OCI-LY1 (cell line): Measurements from ENCODE around the gene CEP104.

Experiments used
- EZH2 ChIP-seq: fragments of 200-600 bp; sonication (generic), shearing (Covaris generic); IDR thresholded peaks from 2 replicates; pipeline ENCODE4 v1.8.0; 2017; ENCODE audit warnings: borderline replicate concordance, mixed run types, mild to moderate bottlenecking, antibody characterized with exemption, low read length, moderate library complexity, mixed read lengths
- TF ChIP-seq, protein P1 (sequence below): fragments of 200-600 bp; sonication (generic), shearing (Covaris generic); IDR thresholded peaks from 2 replicates; pipeline ENCODE4 v1.5.1; 2017; ENCODE audit warnings: mild to moderate bottlenecking, antibody characterized with exemption, low read length, moderate library complexity, mixed read lengths

DNA sequence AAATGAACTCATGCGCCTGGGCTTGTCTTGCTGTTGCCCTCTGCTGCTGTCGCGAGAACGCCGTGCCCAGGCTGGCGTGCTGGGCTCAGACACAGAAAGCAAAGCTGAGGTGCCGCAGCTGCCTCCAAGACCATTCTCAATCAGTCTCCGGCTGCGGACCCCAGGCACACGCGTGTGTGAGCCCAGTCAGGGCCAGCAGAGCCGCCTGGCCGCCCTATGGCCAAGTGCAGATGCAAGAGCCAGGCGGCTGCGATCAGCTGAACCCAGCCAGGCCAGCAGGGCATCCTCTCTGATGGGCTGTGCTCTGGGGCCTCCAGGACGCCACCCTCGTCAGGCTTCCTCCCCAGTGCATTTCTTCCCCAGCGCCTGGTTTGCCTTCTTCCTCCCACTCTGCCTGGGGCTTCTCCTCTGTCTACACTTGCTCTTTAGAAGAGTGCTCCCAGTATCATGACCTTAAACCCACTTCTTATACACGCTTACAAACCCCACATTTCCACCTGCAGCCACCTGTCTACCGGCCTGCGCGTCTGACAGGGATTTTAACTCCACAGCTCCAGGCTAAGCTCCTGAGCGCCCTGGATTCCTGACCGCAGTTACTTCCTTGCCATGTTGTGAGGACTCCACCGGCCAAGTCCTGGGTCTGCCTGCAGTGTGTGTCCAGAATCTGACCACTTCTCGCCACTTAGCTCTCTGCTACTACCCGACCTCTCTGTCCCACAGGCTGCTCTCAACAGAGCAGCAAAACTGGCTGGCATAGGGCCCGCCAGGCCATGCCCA, 39.0 kb downstream of the CEP104 start:
- no peak for TF ChIP-seq EZH2
- TF ChIP-seq, protein P1, sequence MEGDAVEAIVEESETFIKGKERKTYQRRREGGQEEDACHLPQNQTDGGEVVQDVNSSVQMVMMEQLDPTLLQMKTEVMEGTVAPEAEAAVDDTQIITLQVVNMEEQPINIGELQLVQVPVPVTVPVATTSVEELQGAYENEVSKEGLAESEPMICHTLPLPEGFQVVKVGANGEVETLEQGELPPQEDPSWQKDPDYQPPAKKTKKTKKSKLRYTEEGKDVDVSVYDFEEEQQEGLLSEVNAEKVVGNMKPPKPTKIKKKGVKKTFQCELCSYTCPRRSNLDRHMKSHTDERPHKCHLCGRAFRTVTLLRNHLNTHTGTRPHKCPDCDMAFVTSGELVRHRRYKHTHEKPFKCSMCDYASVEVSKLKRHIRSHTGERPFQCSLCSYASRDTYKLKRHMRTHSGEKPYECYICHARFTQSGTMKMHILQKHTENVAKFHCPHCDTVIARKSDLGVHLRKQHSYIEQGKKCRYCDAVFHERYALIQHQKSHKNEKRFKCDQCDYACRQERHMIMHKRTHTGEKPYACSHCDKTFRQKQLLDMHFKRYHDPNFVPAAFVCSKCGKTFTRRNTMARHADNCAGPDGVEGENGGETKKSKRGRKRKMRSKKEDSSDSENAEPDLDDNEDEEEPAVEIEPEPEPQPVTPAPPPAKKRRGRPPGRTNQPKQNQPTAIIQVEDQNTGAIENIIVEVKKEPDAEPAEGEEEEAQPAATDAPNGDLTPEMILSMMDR = no peak
